ENCODE measurements around the gene PRKCQ. TPM values are rescaled to one million over a fixed set of nuclear protein-coding genes. Genes with fewer than 3 reads are reported as not detected.

The PRKCQ gene
- total RNA-seq, 1 donor from 2014 or later: 0.15 TPM

DNA sequence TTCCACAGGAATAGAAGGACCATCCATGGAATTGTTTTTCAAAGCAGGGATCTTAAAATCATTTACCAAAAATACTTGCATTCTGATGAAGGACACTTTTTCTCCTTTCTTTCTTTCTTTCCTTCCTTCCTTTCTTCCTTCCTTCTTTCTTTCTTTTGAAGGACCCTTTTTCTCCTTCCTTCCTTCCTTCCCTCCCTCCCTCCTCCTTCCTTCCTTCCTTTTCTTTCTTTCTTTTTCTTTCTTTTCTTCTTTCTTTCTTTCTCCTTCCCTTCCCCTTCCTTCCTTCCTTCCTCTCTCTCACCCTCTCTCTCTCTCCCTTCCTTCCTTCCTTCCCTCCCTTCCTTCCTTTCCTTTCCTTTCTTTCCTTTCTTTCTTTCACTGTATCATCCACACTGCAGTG, 74.8 kb downstream of the PRKCQ start:
- Mint-ChIP-seq H3K4me3 (ENCODE audit: unreplicated experiment) (no peak overlapping the region), H3K4me1 (ENCODE audit: low read depth) (no peaks in the 10 kb centered on the region), H3K36me3 (ENCODE audit: low read depth) (no peaks in the 10 kb centered on the region), H3K27me3 (ENCODE audit: low read depth) (peaks cover 19% of the 10 kb centered on the region), H3K27ac (ENCODE audit: unreplicated experiment) (no peak overlapping the region), H3K9me3 (ENCODE audit: low read depth) (no peaks in the 10 kb centered on the region)
- DNase-seq (ENCODE audit: low spot score): no peak
- TF ChIP-seq, protein P1, sequence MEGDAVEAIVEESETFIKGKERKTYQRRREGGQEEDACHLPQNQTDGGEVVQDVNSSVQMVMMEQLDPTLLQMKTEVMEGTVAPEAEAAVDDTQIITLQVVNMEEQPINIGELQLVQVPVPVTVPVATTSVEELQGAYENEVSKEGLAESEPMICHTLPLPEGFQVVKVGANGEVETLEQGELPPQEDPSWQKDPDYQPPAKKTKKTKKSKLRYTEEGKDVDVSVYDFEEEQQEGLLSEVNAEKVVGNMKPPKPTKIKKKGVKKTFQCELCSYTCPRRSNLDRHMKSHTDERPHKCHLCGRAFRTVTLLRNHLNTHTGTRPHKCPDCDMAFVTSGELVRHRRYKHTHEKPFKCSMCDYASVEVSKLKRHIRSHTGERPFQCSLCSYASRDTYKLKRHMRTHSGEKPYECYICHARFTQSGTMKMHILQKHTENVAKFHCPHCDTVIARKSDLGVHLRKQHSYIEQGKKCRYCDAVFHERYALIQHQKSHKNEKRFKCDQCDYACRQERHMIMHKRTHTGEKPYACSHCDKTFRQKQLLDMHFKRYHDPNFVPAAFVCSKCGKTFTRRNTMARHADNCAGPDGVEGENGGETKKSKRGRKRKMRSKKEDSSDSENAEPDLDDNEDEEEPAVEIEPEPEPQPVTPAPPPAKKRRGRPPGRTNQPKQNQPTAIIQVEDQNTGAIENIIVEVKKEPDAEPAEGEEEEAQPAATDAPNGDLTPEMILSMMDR (IDR thresholded peaks at IDR 0.05): no peak

DNA sequence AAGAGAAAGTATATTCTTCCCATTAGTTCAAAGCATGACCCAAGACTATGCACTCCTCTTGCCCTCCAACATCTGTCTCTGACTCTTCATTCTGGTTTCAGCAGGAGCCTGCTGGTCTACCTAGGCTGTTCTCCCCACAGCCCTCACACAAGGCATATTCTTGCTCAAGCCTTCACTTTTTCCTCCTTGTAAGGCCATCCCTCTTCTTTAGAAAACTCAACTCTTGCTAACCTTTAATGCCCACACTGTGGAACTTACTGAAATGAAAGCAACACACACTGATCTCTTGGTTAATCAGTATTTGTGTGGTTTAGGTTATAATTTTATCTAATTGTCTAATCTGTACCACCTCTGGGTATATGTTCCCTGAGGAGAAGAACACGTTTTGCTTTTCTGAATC, 75.8 kb downstream of the PRKCQ start:
- H3K4me1 Mint-ChIP-seq (ENCODE audit: low read depth): no peaks in the 10 kb centered on the region
- TF ChIP-seq, protein P1 (IDR thresholded peaks at IDR 0.05): no peak
- DNase-seq (ENCODE audit: low spot score): no peak
- no peaks in the 10 kb centered on the region for H3K9me3 Mint-ChIP-seq (ENCODE audit: low read depth)
- H3K27me3 Mint-ChIP-seq (ENCODE audit: low read depth): peaks cover 19% of the 10 kb centered on the region
- H3K4me3 Mint-ChIP-seq (ENCODE audit: unreplicated experiment): no peak overlapping the region
- no peak overlapping the region for H3K27ac Mint-ChIP-seq (ENCODE audit: unreplicated experiment)
- no peaks in the 10 kb centered on the region for H3K36me3 Mint-ChIP-seq (ENCODE audit: low read depth)

DNA sequence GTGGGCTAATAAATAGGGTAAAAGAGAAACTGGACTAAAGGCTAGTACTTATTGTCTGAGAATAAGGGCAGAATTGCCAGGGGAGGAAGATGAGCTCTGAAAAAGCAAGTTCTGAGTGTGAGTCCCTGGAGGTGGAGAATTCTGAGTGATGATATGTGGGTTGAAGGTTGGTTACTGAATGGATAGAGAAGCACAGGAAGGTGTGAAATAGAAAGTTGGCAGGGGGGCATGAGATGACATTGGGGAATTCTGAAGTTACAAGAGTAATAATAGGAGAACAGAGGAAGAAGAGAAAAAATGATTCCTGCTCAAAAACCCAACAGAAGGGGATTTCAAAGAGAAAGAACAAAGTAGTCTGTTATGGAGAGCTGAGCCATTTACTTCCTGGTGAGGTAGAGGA, 76.9 kb downstream of the PRKCQ start:
- TF ChIP-seq, protein P1 (IDR thresholded peaks at IDR 0.05): no peak
- Mint-ChIP-seq H3K9me3 (ENCODE audit: low read depth) (no peaks in the 10 kb centered on the region), H3K4me3 (ENCODE audit: unreplicated experiment) (no peak overlapping the region), H3K27me3 (ENCODE audit: low read depth) (peaks cover 23% of the 10 kb centered on the region), H3K36me3 (ENCODE audit: low read depth) (no peaks in the 10 kb centered on the region), H3K4me1 (ENCODE audit: low read depth) (no peaks in the 10 kb centered on the region), H3K27ac (ENCODE audit: unreplicated experiment) (no peak overlapping the region)
- no peak for DNase-seq (ENCODE audit: low spot score)

DNA sequence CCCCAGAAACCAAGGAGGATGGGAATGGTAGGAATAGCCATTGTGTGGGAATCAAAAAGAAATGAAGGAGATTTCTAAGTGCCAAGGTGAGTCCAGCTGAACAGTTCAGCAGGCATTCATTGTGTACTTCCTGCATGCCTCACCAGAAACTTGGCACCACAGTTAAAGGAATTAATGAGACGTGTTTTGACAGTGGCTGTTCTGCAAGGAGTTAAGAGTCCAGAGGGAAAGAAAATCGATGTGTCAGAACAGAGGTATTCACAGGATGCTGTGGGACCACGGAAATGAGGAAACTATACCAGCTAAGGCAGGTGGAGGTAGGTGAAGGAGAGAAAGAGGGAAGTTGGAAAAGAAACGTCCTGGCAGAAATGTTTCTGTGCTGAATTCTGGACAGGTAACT, 78.1 kb downstream of the PRKCQ start:
- Mint-ChIP-seq H3K36me3 (ENCODE audit: low read depth) (no peaks in the 10 kb centered on the region), H3K4me1 (ENCODE audit: low read depth) (no peaks in the 10 kb centered on the region), H3K4me3 (ENCODE audit: unreplicated experiment) (no peak overlapping the region), H3K27me3 (ENCODE audit: low read depth) (peaks cover 23% of the 10 kb centered on the region), H3K9me3 (ENCODE audit: low read depth) (no peaks in the 10 kb centered on the region), H3K27ac (ENCODE audit: unreplicated experiment) (no peak overlapping the region)
- DNase-seq (ENCODE audit: low spot score): no peak
- TF ChIP-seq, protein P1 (IDR thresholded peaks at IDR 0.05): no peak

DNA sequence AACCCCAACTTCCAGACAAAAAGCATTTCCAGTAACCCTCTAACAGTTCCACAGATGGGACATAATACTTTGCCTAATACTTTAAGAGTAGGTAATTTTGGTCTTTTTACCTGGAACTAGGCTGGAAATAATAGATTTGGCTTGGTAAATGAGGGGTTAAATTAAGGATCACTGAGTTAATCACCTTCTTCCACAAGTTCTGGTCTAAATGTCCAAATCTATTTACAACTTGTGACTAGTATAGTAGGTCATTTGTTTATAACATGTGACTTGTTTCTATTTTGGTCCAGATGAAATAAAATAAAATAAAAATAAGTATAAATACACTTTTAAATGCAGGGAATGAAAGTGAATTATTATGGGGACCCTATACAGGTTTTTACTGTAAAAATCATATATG, 80.1 kb downstream of the PRKCQ start:
- Mint-ChIP-seq H3K36me3 (ENCODE audit: low read depth) (no peaks in the 10 kb centered on the region), H3K27ac (ENCODE audit: unreplicated experiment) (no peak overlapping the region), H3K4me1 (ENCODE audit: low read depth) (no peaks in the 10 kb centered on the region), H3K9me3 (ENCODE audit: low read depth) (no peaks in the 10 kb centered on the region), H3K27me3 (ENCODE audit: low read depth) (peaks cover 23% of the 10 kb centered on the region), H3K4me3 (ENCODE audit: unreplicated experiment) (no peak overlapping the region)
- no peak for DNase-seq (ENCODE audit: low spot score)
- TF ChIP-seq, protein P1 (IDR thresholded peaks at IDR 0.05): no peak

Measured in chondrocyte (in vitro differentiated cells).